ENCODE results near the gene IDI1. TPM values are rescaled to one million over a fixed set of nuclear protein-coding genes. Genes with fewer than 3 reads are reported as not detected.

Gene IDI1
- total and polyA plus RNA-seq, 2 of the 13 experiments (the other 11 are each of a cell fraction or from before 2014, with no cell fraction given): 44.4 to 145 TPM

DNA sequence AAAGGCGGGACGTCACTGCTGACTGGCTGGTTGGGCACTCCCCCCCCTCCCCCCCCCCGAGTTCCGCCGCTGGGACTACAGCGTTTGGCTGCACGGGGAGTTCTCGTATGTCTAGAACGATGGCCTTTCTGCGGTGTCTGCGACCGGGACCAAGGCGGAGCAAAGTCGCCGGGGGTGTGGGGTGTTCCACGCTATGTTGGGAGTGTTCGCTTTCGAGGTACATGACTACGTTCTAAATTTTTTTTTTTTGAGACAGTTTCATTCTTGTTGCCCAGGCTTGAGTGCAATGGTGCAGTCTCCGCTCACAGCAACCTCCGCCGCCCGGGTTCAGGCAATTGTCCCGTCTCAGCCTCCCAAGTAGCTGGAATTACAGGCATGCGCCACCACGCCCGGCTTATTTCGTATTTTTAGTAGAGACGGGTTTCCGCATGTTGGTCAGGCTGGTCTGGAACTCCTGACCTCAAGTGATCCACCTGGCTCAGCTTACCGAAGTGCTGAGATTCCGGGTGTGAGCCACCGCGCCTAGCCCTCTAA is 573 bp upstream of the IDI1 start (continued):
- TF ChIP-seq, protein P1, sequence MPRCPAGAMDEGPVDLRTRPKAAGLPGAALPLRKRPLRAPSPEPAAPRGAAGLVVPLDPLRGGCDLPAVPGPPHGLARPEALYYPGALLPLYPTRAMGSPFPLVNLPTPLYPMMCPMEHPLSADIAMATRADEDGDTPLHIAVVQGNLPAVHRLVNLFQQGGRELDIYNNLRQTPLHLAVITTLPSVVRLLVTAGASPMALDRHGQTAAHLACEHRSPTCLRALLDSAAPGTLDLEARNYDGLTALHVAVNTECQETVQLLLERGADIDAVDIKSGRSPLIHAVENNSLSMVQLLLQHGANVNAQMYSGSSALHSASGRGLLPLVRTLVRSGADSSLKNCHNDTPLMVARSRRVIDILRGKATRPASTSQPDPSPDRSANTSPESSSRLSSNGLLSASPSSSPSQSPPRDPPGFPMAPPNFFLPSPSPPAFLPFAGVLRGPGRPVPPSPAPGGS (CRISPR knock-in tag; IDR thresholded peaks at IDR 0.05): no peak
- 0 out of 2 replicates have a peak, but pooled peaks have one; percentile 3 for TF ChIP-seq ZNF430 (CRISPR knock-in tag; IDR thresholded peaks at IDR 0.05)
- no peak for TF ChIP-seq ZNF34 (CRISPR knock-in tag; IDR thresholded peaks at IDR 0.05; ENCODE audit: borderline replicate concordance)
- no peak for TF ChIP-seq ZNF878 (CRISPR knock-in tag; IDR thresholded peaks at IDR 0.05)
- TF ChIP-seq GABPA (IDR thresholded peaks at IDR 0.05; ENCODE audit: low read depth, low read length): no peak
- no peak for TF ChIP-seq GABPA (CRISPR knock-in tag; IDR thresholded peaks at IDR 0.05; ENCODE audit: low read depth)
- TF ChIP-seq DPF2 (CRISPR knock-in tag; IDR thresholded peaks at IDR 0.05; ENCODE audit: borderline replicate concordance, low read depth): no peak
- TF ChIP-seq HIVEP1 (CRISPR knock-in tag; IDR thresholded peaks at IDR 0.05): no peak
- TF ChIP-seq, protein P2, sequence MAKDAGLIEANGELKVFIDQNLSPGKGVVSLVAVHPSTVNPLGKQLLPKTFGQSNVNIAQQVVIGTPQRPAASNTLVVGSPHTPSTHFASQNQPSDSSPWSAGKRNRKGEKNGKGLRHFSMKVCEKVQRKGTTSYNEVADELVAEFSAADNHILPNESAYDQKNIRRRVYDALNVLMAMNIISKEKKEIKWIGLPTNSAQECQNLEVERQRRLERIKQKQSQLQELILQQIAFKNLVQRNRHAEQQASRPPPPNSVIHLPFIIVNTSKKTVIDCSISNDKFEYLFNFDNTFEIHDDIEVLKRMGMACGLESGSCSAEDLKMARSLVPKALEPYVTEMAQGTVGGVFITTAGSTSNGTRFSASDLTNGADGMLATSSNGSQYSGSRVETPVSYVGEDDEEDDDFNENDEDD (CRISPR knock-in tag; IDR thresholded peaks at IDR 0.05; ENCODE audit: borderline replicate concordance): no peak
- no peak for TF ChIP-seq SMC3 (IDR thresholded peaks at IDR 0.05; ENCODE audit: low read length)
- TF ChIP-seq SRSF1 (optimal IDR thresholded peaks at IDR 0.05; ENCODE audit: low read depth, low read length): no peak
- TF ChIP-seq ZNF292 (CRISPR knock-in tag; IDR thresholded peaks at IDR 0.05; ENCODE audit: borderline replicate concordance, low read depth): peak; percentile 18; the same call in 1 of the 2 replicates
- TF ChIP-seq, protein P3, sequence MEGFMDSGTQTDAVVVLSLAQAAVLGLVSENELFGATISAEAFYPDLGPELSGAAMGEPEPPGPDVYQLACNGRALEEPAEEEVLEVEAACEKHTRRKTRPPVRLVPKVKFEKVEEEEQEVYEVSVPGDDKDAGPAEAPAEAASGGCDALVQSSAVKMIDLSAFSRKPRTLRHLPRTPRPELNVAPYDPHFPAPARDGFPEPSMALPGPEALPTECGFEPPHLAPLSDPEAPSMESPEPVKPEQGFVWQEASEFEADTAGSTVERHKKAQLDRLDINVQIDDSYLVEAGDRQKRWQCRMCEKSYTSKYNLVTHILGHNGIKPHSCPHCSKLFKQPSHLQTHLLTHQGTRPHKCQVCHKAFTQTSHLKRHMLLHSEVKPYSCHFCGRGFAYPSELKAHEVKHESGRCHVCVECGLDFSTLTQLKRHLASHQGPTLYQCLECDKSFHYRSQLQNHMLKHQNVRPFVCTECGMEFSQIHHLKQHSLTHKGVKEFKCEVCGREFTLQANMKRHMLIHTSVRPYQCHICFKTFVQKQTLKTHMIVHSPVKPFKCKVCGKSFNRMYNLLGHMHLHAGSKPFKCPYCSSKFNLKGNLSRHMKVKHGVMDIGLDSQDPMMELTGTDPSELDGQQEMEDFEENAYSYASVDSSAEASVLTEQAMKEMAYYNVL (CRISPR knock-in tag; IDR thresholded peaks at IDR 0.05; ENCODE audit: borderline replicate concordance): no peak
- TF ChIP-seq SETDB1 (CRISPR knock-in tag; IDR thresholded peaks at IDR 0.05; ENCODE audit: borderline replicate concordance): no peak
- TF ChIP-seq ZNF562 (CRISPR knock-in tag; IDR thresholded peaks at IDR 0.05; ENCODE audit: borderline replicate concordance): no peak
- TF ChIP-seq KMT2B (CRISPR knock-in tag; IDR thresholded peaks at IDR 0.05): peak; percentile 10; the same call in 1 of the 2 replicates
- TF ChIP-seq, protein P4, sequence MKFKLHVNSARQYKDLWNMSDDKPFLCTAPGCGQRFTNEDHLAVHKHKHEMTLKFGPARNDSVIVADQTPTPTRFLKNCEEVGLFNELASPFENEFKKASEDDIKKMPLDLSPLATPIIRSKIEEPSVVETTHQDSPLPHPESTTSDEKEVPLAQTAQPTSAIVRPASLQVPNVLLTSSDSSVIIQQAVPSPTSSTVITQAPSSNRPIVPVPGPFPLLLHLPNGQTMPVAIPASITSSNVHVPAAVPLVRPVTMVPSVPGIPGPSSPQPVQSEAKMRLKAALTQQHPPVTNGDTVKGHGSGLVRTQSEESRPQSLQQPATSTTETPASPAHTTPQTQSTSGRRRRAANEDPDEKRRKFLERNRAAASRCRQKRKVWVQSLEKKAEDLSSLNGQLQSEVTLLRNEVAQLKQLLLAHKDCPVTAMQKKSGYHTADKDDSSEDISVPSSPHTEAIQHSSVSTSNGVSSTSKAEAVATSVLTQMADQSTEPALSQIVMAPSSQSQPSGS (CRISPR knock-in tag; IDR thresholded peaks at IDR 0.05): 0 out of 2 replicates have a peak, but pooled peaks have one; percentile 6
- no peak for TF ChIP-seq ZNF326 (CRISPR knock-in tag; IDR thresholded peaks at IDR 0.05; ENCODE audit: borderline replicate concordance)
- TF ChIP-seq NRL (CRISPR knock-in tag; IDR thresholded peaks at IDR 0.05; ENCODE audit: borderline replicate concordance): no peak
- no peak for TF ChIP-seq TOPORS (CRISPR knock-in tag; IDR thresholded peaks at IDR 0.05)
- no peak for TF ChIP-seq ZNF350 (CRISPR knock-in tag; IDR thresholded peaks at IDR 0.05; ENCODE audit: borderline replicate concordance, low read depth)
- TF ChIP-seq SOX5 (CRISPR knock-in tag; IDR thresholded peaks at IDR 0.05; ENCODE audit: borderline replicate concordance): no peak
- no peak for TF ChIP-seq DR1 (CRISPR knock-in tag; IDR thresholded peaks at IDR 0.05)
- TF ChIP-seq AKAP8 (CRISPR knock-in tag; IDR thresholded peaks at IDR 0.05): no peak
- TF ChIP-seq NKX3-1 (CRISPR knock-in tag; IDR thresholded peaks at IDR 0.05): no peak
- TF ChIP-seq ZNF546 (CRISPR knock-in tag; conservative IDR thresholded peaks at IDR 0.05): 0 out of 2 replicates have a peak, but pooled peaks have one; percentile 8
- TF ChIP-seq AGO2 (optimal IDR thresholded peaks at IDR 0.05; ENCODE audit: low read depth, low read length): peak; percentile 51
